ENCODE data around the gene TMEM203.

DNA sequence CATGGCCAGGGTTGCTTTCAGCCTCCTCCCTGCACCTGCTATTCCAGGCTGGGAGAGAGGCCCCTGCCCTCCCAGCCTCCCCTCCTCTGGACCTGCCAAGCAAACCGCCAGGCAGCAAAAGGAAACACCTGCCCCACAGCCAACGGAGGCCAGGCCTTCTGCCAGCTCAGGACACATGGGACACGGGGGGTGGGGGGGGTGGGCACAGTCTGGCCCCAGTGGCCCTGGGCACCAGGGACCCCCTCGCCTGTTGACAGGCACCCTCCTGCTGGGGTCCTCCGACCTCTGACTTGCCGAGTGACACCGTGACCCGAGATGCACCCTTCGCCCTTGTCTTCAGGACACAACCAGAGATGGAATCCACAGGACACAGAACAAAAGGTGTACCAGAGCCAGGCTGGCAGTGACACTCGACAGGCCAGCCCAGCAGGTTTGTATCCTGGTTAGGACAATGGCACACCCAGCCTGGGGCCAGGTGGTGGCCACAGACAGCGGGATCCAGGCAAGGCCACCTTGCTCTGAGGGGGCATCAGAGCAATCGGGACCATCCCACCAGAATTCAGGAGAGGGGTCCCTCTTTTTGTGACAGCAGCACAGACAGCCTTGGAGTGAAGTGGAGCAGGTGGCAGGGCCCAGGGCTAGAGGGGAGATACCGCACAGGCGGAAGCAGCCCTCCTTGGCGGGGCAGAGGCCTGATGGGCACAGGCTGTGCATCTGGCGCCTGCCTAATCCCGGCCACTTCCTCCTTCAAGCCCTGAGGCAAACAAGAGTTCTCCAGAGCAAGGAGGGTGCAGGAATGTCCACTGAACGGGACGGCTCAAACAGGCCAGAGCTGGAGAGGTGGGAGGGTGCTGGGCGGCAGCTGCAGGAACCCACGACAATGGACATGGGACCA lies 32.3 kb downstream of the TMEM203 start:
- TF ChIP-seq RAD21 (IDR thresholded peaks at IDR 0.05) (no peak), FOXA1 (IDR thresholded peaks at IDR 0.05) (no peak), GABPA (IDR thresholded peaks at IDR 0.05 in 1 of 2, conservative IDR thresholded peaks at IDR 0.05 in 1 of 2) (no peak), TAF1 (conservative IDR thresholded peaks at IDR 0.05) (no peak), SP1 (IDR thresholded peaks at IDR 0.05) (no peak), YY1 (IDR thresholded peaks at IDR 0.05) (no peak), RXRA (IDR thresholded peaks at IDR 0.05) (no peak)
- TF ChIP-seq, protein P1, sequence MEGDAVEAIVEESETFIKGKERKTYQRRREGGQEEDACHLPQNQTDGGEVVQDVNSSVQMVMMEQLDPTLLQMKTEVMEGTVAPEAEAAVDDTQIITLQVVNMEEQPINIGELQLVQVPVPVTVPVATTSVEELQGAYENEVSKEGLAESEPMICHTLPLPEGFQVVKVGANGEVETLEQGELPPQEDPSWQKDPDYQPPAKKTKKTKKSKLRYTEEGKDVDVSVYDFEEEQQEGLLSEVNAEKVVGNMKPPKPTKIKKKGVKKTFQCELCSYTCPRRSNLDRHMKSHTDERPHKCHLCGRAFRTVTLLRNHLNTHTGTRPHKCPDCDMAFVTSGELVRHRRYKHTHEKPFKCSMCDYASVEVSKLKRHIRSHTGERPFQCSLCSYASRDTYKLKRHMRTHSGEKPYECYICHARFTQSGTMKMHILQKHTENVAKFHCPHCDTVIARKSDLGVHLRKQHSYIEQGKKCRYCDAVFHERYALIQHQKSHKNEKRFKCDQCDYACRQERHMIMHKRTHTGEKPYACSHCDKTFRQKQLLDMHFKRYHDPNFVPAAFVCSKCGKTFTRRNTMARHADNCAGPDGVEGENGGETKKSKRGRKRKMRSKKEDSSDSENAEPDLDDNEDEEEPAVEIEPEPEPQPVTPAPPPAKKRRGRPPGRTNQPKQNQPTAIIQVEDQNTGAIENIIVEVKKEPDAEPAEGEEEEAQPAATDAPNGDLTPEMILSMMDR (IDR thresholded peaks at IDR 0.05; ENCODE audit: low read depth, low read length, missing input control), result no peak
- TF ChIP-seq, protein P2, sequence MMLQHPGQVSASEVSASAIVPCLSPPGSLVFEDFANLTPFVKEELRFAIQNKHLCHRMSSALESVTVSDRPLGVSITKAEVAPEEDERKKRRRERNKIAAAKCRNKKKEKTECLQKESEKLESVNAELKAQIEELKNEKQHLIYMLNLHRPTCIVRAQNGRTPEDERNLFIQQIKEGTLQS (IDR thresholded peaks at IDR 0.05), result no peak
- TF ChIP-seq, protein P3, sequence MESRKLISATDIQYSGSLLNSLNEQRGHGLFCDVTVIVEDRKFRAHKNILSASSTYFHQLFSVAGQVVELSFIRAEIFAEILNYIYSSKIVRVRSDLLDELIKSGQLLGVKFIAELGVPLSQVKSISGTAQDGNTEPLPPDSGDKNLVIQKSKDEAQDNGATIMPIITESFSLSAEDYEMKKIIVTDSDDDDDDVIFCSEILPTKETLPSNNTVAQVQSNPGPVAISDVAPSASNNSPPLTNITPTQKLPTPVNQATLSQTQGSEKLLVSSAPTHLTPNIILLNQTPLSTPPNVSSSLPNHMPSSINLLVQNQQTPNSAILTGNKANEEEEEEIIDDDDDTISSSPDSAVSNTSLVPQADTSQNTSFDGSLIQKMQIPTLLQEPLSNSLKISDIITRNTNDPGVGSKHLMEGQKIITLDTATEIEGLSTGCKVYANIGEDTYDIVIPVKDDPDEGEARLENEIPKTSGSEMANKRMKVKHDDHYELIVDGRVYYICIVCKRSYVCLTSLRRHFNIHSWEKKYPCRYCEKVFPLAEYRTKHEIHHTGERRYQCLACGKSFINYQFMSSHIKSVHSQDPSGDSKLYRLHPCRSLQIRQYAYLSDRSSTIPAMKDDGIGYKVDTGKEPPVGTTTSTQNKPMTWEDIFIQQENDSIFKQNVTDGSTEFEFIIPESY (IDR thresholded peaks at IDR 0.05), result no peak
- TF ChIP-seq, protein P4, sequence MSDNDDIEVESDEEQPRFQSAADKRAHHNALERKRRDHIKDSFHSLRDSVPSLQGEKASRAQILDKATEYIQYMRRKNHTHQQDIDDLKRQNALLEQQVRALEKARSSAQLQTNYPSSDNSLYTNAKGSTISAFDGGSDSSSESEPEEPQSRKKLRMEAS (IDR thresholded peaks at IDR 0.05), result no peak
- TF ChIP-seq, protein P5, sequence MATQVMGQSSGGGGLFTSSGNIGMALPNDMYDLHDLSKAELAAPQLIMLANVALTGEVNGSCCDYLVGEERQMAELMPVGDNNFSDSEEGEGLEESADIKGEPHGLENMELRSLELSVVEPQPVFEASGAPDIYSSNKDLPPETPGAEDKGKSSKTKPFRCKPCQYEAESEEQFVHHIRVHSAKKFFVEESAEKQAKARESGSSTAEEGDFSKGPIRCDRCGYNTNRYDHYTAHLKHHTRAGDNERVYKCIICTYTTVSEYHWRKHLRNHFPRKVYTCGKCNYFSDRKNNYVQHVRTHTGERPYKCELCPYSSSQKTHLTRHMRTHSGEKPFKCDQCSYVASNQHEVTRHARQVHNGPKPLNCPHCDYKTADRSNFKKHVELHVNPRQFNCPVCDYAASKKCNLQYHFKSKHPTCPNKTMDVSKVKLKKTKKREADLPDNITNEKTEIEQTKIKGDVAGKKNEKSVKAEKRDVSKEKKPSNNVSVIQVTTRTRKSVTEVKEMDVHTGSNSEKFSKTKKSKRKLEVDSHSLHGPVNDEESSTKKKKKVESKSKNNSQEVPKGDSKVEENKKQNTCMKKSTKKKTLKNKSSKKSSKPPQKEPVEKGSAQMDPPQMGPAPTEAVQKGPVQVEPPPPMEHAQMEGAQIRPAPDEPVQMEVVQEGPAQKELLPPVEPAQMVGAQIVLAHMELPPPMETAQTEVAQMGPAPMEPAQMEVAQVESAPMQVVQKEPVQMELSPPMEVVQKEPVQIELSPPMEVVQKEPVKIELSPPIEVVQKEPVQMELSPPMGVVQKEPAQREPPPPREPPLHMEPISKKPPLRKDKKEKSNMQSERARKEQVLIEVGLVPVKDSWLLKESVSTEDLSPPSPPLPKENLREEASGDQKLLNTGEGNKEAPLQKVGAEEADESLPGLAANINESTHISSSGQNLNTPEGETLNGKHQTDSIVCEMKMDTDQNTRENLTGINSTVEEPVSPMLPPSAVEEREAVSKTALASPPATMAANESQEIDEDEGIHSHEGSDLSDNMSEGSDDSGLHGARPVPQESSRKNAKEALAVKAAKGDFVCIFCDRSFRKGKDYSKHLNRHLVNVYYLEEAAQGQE (IDR thresholded peaks at IDR 0.05), result no peak
